Measurements from ENCODE around the gene KNG1. TPM values are rescaled to one million over a fixed set of nuclear protein-coding genes. Genes with fewer than 3 reads are reported as not detected.

The KNG1 gene
- total RNA-seq, 1 donor from 2014 or later, result not detected

- no peaks in the 10 kb centered on the region for H3K9me3 Mint-ChIP-seq (ENCODE audit: unreplicated experiment)
- no peak for TF ChIP-seq CTCF (IDR thresholded peaks at IDR 0.05; ENCODE audit: unreplicated experiment)
- H3K27me3 Mint-ChIP-seq (ENCODE audit: unreplicated experiment), result no peaks in the 10 kb centered on the region
- no peak overlapping the region for H3K4me3 Mint-ChIP-seq (ENCODE audit: unreplicated experiment)
- DNase-seq (ENCODE audit: low spot score), result no peak
- no peaks in the 10 kb centered on the region for H3K4me1 Mint-ChIP-seq (ENCODE audit: unreplicated experiment)
- no peaks in the 10 kb centered on the region for H3K36me3 Mint-ChIP-seq (ENCODE audit: low read depth, unreplicated experiment)
- H3K27ac Mint-ChIP-seq (ENCODE audit: unreplicated experiment), result no peak overlapping the region
Measured at GRCh38 chr3:186724911-186725310, 7.8 kb downstream of the KNG1 start.

- H3K4me1 Mint-ChIP-seq (ENCODE audit: unreplicated experiment), result no peaks in the 10 kb centered on the region
- TF ChIP-seq CTCF (IDR thresholded peaks at IDR 0.05; ENCODE audit: unreplicated experiment), result no peak
- H3K36me3 Mint-ChIP-seq (ENCODE audit: low read depth, unreplicated experiment), result no peaks in the 10 kb centered on the region
- no peak for DNase-seq (ENCODE audit: low spot score)
- no peaks in the 10 kb centered on the region for H3K27me3 Mint-ChIP-seq (ENCODE audit: unreplicated experiment)
- H3K27ac Mint-ChIP-seq (ENCODE audit: unreplicated experiment), result no peak overlapping the region
- no peaks in the 10 kb centered on the region for H3K9me3 Mint-ChIP-seq (ENCODE audit: unreplicated experiment)
- H3K4me3 Mint-ChIP-seq (ENCODE audit: unreplicated experiment), result no peak overlapping the region
Measured at GRCh38 chr3:186732169-186732766, 15.1 kb downstream of the KNG1 start.

DNA sequence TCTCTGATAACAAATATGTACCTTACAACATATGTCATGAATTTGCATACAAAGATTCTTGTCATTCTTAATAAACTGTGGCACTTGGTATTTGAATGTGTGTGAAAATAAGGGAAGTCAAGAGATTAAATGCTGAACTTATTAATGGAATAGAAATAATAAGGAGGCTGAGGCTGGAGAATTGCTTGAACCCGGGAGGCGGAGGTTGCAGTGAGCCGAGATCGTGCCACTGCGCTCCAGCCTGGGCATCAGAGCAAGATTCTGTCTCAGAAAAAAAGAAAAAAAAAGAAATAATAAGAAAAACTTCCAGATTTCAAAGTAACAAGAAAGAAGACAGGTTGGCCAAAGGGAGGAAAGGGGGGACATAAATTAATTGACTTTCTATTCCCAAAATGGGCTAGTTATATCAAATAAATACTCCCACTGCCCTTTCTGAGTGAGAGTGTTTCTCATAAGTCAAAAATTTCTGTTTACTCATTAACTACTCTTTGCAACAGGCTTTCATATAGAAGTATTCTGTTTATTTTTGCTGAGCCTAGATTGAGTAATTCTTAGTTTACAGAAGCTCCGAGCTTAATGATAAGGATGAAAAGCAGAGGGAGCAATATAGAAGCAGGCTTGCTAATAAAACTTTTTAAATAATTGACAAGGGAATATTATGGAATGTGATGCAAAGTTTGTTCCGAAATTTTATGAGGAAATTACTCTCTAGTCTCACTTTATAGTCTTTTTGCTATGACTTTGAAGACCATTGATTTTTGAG is 25.6 kb downstream of the KNG1 start:
- H3K36me3 Mint-ChIP-seq (ENCODE audit: low read depth, unreplicated experiment), result no peaks in the 10 kb centered on the region
- no peak for TF ChIP-seq CTCF (IDR thresholded peaks at IDR 0.05; ENCODE audit: unreplicated experiment)
- no peaks in the 10 kb centered on the region for H3K9me3 Mint-ChIP-seq (ENCODE audit: unreplicated experiment)
- no peaks in the 10 kb centered on the region for H3K27me3 Mint-ChIP-seq (ENCODE audit: unreplicated experiment)
- H3K4me1 Mint-ChIP-seq (ENCODE audit: unreplicated experiment), result peaks cover 9% of the 10 kb centered on the region
- H3K27ac Mint-ChIP-seq (ENCODE audit: unreplicated experiment), result no peak overlapping the region
- no peak for DNase-seq (ENCODE audit: low spot score)
- no peak overlapping the region for H3K4me3 Mint-ChIP-seq (ENCODE audit: unreplicated experiment)

- Mint-ChIP-seq H3K4me1 (ENCODE audit: unreplicated experiment) (peaks cover 14% of the 10 kb centered on the region), H3K4me3 (ENCODE audit: unreplicated experiment) (no peak overlapping the region), H3K27ac (ENCODE audit: unreplicated experiment) (no peak overlapping the region), H3K27me3 (ENCODE audit: unreplicated experiment) (no peaks in the 10 kb centered on the region), H3K9me3 (ENCODE audit: unreplicated experiment) (no peaks in the 10 kb centered on the region), H3K36me3 (ENCODE audit: low read depth, unreplicated experiment) (no peaks in the 10 kb centered on the region)
- TF ChIP-seq CTCF (IDR thresholded peaks at IDR 0.05; ENCODE audit: unreplicated experiment), result no peak
- DNase-seq (ENCODE audit: low spot score), result no peak
Measured at GRCh38 chr3:186743666-186744065, 26.5 kb downstream of the KNG1 start.

DNA sequence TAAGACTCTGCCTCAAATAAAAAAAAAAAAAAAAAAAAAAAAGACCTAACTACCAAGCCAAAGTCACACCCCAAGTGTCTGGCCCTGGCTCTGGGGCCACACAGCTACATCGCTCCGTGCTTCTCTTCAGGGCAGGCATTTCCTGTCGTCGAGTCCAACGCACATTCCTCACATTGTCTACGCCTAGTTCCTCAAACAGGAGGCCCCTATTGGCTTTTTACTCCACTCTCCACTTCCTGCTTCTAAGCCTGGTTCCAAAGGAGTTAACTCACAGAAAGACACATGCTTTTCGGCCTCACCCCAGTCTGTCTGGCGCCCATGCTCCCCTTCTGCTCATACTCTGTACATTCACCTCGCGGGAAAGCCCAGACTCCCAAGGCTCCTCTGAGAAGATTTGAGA is 28.8 kb downstream of the KNG1 start:
- Mint-ChIP-seq H3K27ac (ENCODE audit: unreplicated experiment) (peak overlapping the region; percentile 81), H3K27me3 (ENCODE audit: unreplicated experiment) (no peaks in the 10 kb centered on the region), H3K4me3 (ENCODE audit: unreplicated experiment) (no peak overlapping the region), H3K9me3 (ENCODE audit: unreplicated experiment) (no peaks in the 10 kb centered on the region), H3K36me3 (ENCODE audit: low read depth, unreplicated experiment) (no peaks in the 10 kb centered on the region), H3K4me1 (ENCODE audit: unreplicated experiment) (peaks cover 14% of the 10 kb centered on the region)
- TF ChIP-seq CTCF (IDR thresholded peaks at IDR 0.05; ENCODE audit: unreplicated experiment), result no peak
- peak; percentile 38 for DNase-seq (ENCODE audit: low spot score)
